ENCODE data around the gene ZNF561. TPM values are rescaled to one million over a fixed set of nuclear protein-coding genes. Genes with fewer than 3 reads are reported as not detected.
A peak's percentile ranks its signal among the peaks of the same experiment; 100 is the strongest.

Gene ZNF561
- total and polyA plus RNA-seq, 9 of the 15 experiments (the other 6 are each of a cell fraction or from before 2014, with no cell fraction given), result 13.9 to 34.9 (median 23.6) TPM

- TF ChIP-seq MCM7 (IDR thresholded peaks at IDR 0.05) (no peak), KLF16 (IDR thresholded peaks at IDR 0.05) (no peak), SUPT5H (IDR thresholded peaks at IDR 0.05) (no peak), BMI1 (IDR thresholded peaks at IDR 0.05; ENCODE audit: low read length) (no peak), GTF2F1 (IDR thresholded peaks at IDR 0.05; ENCODE audit: low read depth, low read length) (no peak)
Observed at GRCh38 chr19:9644472-9644871, 23.4 kb upstream of the ZNF561 start (continued).

GRCh38 chr19:9641810-9642209 lies 20.8 kb upstream of the ZNF561 start:
- H3K4me2 ChIP-seq (ENCODE audit: insufficient read depth, low read length), result no peak overlapping the region
- H3K9me1 ChIP-seq (ENCODE audit: control insufficient read depth, insufficient read depth, low read length), result no peaks in the 10 kb centered on the region
- ChIA-PET POLR2A (no interaction called here), CTCF (ENCODE audit: low intra/inter-chr PET ratio) (no interaction called here)
- in situ Hi-C loops (cut with MboI) (no loop called here), intact Hi-C loops (cut with micrococcal nuclease) (no loop called here)
- no peak for FAIRE-seq
- no peaks in the 10 kb centered on the region for H3K27me3 ChIP-seq (ENCODE audit: control insufficient read depth in 2 of 2, insufficient read depth in 2 of 2, low read length in 2 of 2)
- no peak for ATAC-seq
- H3K9ac ChIP-seq (ENCODE audit: insufficient read depth in 1 of 2, low read depth in 2 of 2, low read length in 2 of 2), result no peak overlapping the region
- no peak overlapping the region for H3K27ac ChIP-seq (ENCODE audit: extremely low read depth, low read depth, low read length)
- H2AFZ ChIP-seq (ENCODE audit: low read depth, low read length), result no peak overlapping the region
- H4K20me1 ChIP-seq (replicated peaks; ENCODE audit: control insufficient read depth, insufficient read depth, low read length), result no peaks in the 10 kb centered on the region
- peaks cover 11% of the 10 kb centered on the region for H3K9me3 ChIP-seq (replicated peaks; ENCODE audit: control insufficient read depth, insufficient read depth, low read depth, low read length)
- DNase-seq (ENCODE audit: extremely low read depth in 1 of 4, low spot score in 3 of 4), result peak in 1 of 4 experiments; percentile 17
- H3K36me3 ChIP-seq (ENCODE audit: control insufficient read depth, insufficient read depth, low read length), result peaks cover 3% of the 10 kb centered on the region; the same call in 1 of the 3 replicates
- no peaks in the 10 kb centered on the region; a peak in 1 of 5 replicates for H3K4me1 ChIP-seq (replicated peaks in 1 of 2; ENCODE audit: control insufficient read depth in 2 of 2, insufficient read depth in 2 of 2, low read length in 2 of 2)
- TF ChIP-seq MAFG (tag; conservative IDR thresholded peaks at IDR 0.05) (no peak), ZNF280A (IDR thresholded peaks at IDR 0.05; ENCODE audit: low read depth, partially characterized antibody) (peak; percentile 94), TRIM25 (IDR thresholded peaks at IDR 0.05; ENCODE audit: borderline replicate concordance) (no peak), ZNF57 (CRISPR knock-in tag; IDR thresholded peaks at IDR 0.05) (peak; percentile 100), XRCC3 (IDR thresholded peaks at IDR 0.05) (peak; percentile 93), CBX1 (IDR thresholded peaks at IDR 0.05; ENCODE audit: low read depth) (peak; percentile 77), CBX5 (IDR thresholded peaks at IDR 0.05; ENCODE audit: borderline replicate concordance, low read depth) (peak; percentile 98), TRIM24 (IDR thresholded peaks at IDR 0.05) (peak; percentile 51 to 81; a peak in 3 of 4 replicates), ZNF444 (CRISPR knock-in tag; IDR thresholded peaks at IDR 0.05) (no peak), ZBED1 (IDR thresholded peaks at IDR 0.05) (peak; percentile 60; the same call in 1 of the 2 replicates), ZEB2 (IDR thresholded peaks at IDR 0.05) (peak; percentile 59; the same call in 1 of the 2 replicates), CBX3 (IDR thresholded peaks at IDR 0.05; ENCODE audit: borderline replicate concordance in 1 of 2, low read length in 2 of 2) (peak in 1 of 2 experiments; percentile 97; a peak in 2 of 3 replicates), TRIM28 (IDR thresholded peaks at IDR 0.05) (peak; percentile 97), E2F8 (IDR thresholded peaks at IDR 0.05; ENCODE audit: low read depth, partially characterized antibody) (peak; percentile 49)
- 82% methylated on average over 6 of the region's 6 CpGs for WGBS (ENCODE audit: insufficient coverage, low coverage, missing lambda C conversion rate)
- no peaks in the 10 kb centered on the region for H3K79me2 ChIP-seq (ENCODE audit: control insufficient read depth, insufficient read depth, low read length)
- no TSS peak for BruUV-seq (replicated peaks)
- H3K4me3 ChIP-seq, result no peak overlapping the region

Measured in K562 (cell line).